ENCODE data around the gene CEND1.

Gene CEND1

GRCh38 chr11:786235-787083, 3.4 kb downstream of the CEND1 start:
- Mint-ChIP-seq H3K4me3 (no peak overlapping the region), H3K4me1 (no peaks in the 10 kb centered on the region), H3K9me3 (no peaks in the 10 kb centered on the region), H3K27ac (no peak overlapping the region), H3K36me3 (peaks cover 12% of the 10 kb centered on the region)
- DNase-seq (ENCODE audit: low spot score in 2 of 2) (no peak), ATAC-seq (no peak)

- DNase-seq (ENCODE audit: low spot score in 2 of 2) (no peak), ATAC-seq (peak; percentile 61)
- H3K36me3 Mint-ChIP-seq: peaks cover 7% of the 10 kb centered on the region
- H3K9me3 Mint-ChIP-seq: no peaks in the 10 kb centered on the region
- H3K27ac Mint-ChIP-seq: no peak overlapping the region
- H3K4me3 Mint-ChIP-seq: no peak overlapping the region
- H3K4me1 Mint-ChIP-seq: no peaks in the 10 kb centered on the region
These were observed 6.3 kb downstream of the CEND1 start for GRCh38 chr11:783581-784015.

- Mint-ChIP-seq H3K9me3 (no peaks in the 10 kb centered on the region), H3K4me3 (no peak overlapping the region), H3K36me3 (peaks cover 5% of the 10 kb centered on the region), H3K27ac (no peak overlapping the region), H3K4me1 (no peaks in the 10 kb centered on the region)
- ATAC-seq (no peak), DNase-seq (ENCODE audit: low spot score in 2 of 2) (no peak)
These were observed 7.4 kb downstream of the CEND1 start for GRCh38 chr11:782264-783174.

GRCh38 chr11:779955-780532, 9.8 kb downstream of the CEND1 start:
- Mint-ChIP-seq H3K4me3 (no peak overlapping the region), H3K9me3 (no peaks in the 10 kb centered on the region), H3K36me3 (peaks cover 19% of the 10 kb centered on the region), H3K4me1 (peaks cover 14% of the 10 kb centered on the region), H3K27ac (no peak overlapping the region)
- ATAC-seq (no peak), DNase-seq (ENCODE audit: low spot score in 2 of 2) (no peak)

- Mint-ChIP-seq H3K36me3 (peaks cover 25% of the 10 kb centered on the region), H3K9me3 (no peaks in the 10 kb centered on the region), H3K4me1 (peaks cover 19% of the 10 kb centered on the region), H3K4me3 (peak overlapping the region; percentile 76), H3K27ac (no peak overlapping the region)
- DNase-seq (ENCODE audit: low spot score in 2 of 2) (no peak), ATAC-seq (no peak)
These were observed 10.6 kb downstream of the CEND1 start for GRCh38 chr11:778976-779954.

GRCh38 chr11:777288-778255, 12.3 kb downstream of the CEND1 start, which contains the start of gene GATD1:
Gene GATD1 (minus strand): TSS chr11:777487. CDS start chr11:777462, 25 bp downstream.
- DNase-seq (ENCODE audit: low spot score in 2 of 2): peak; percentile 96 to 98
- Mint-ChIP-seq H3K36me3 (peaks cover 34% of the 10 kb centered on the region), H3K4me3 (peak within 1 kb of the TSS; percentile 76), H3K4me1 (peaks cover 20% of the 10 kb centered on the region), H3K9me3 (no peaks in the 10 kb centered on the region), H3K27ac (peak within 1 kb of the TSS; percentile 78)
- ATAC-seq: peak; percentile 88

GRCh38 chr11:776561-777287, 13.2 kb downstream of the CEND1 start:
- peak; percentile 55 for ATAC-seq

GRCh38 chr11:776263-776560, 13.7 kb downstream of the CEND1 start:
- Mint-ChIP-seq H3K36me3 (peaks cover 34% of the 10 kb centered on the region), H3K9me3 (no peaks in the 10 kb centered on the region), H3K4me1 (peaks cover 20% of the 10 kb centered on the region), H3K27ac (peak overlapping the region; percentile 78), H3K4me3 (peak overlapping the region; percentile 76)
- ATAC-seq (no peak), DNase-seq (ENCODE audit: low spot score in 2 of 2) (no peak)

More at GRCh38 chr11:776561-777287, 13.2 kb downstream of the CEND1 start:
- peaks cover 20% of the 10 kb centered on the region for H3K4me1 Mint-ChIP-seq
- peaks cover 34% of the 10 kb centered on the region for H3K36me3 Mint-ChIP-seq
- H3K27ac Mint-ChIP-seq: peak overlapping the region; percentile 78
- no peaks in the 10 kb centered on the region for H3K9me3 Mint-ChIP-seq
- peak overlapping the region; percentile 76 for H3K4me3 Mint-ChIP-seq
- peak in 1 of 2 donors; percentile 72 for DNase-seq (ENCODE audit: low spot score in 2 of 2)

GRCh38 chr11:774873-775592, 14.9 kb downstream of the CEND1 start:
- Mint-ChIP-seq H3K27ac (peak overlapping the region; percentile 78), H3K4me3 (peak overlapping the region; percentile 76), H3K36me3 (peaks cover 40% of the 10 kb centered on the region), H3K4me1 (peaks cover 20% of the 10 kb centered on the region), H3K9me3 (no peaks in the 10 kb centered on the region)
- no peak for DNase-seq (ENCODE audit: low spot score in 2 of 2)
- no peak for ATAC-seq

- no peak for DNase-seq (ENCODE audit: low spot score in 2 of 2)
- Mint-ChIP-seq H3K27ac (no peak overlapping the region), H3K36me3 (peaks cover 52% of the 10 kb centered on the region), H3K9me3 (no peaks in the 10 kb centered on the region), H3K4me3 (no peak overlapping the region), H3K4me1 (peaks cover 20% of the 10 kb centered on the region)
- ATAC-seq: no peak
These were observed 16.1 kb downstream of the CEND1 start for GRCh38 chr11:773830-774229.

- Mint-ChIP-seq H3K4me3 (no peak overlapping the region), H3K36me3 (peaks cover 53% of the 10 kb centered on the region), H3K27ac (no peak overlapping the region), H3K4me1 (peaks cover 20% of the 10 kb centered on the region), H3K9me3 (no peaks in the 10 kb centered on the region)
- DNase-seq (ENCODE audit: low spot score in 2 of 2) (no peak), ATAC-seq (no peak)
These were observed 16.5 kb downstream of the CEND1 start for GRCh38 chr11:773425-773824.

All from stimulated activated effector memory CD8-positive, alpha-beta T cell treated with anti-CD3 and anti-CD28 coated beads, Interleukin-12 subunit alpha, Interleukin-12 subunit beta, amount 100 ng/mL, for 72 hours (primary cell).